ENCODE measurements around the gene SHB. TPM values are rescaled to one million over a fixed set of nuclear protein-coding genes. Genes with fewer than 3 reads are reported as not detected.
"Not testable (repeated sequence)": the region's sequence is repeated elsewhere in the genome, so short reads cannot be mapped to it uniquely, and the experiment has no call there.

Gene SHB
- total RNA-seq, 6 donors from 2014 or later: 29.3 to 51.2 (median 33.3) TPM

GRCh38 chr9:38048316-38048969 lies 20.6 kb downstream of the SHB start:
- Histone ChIP-seq H3K27me3 (no peaks in the 10 kb centered on the region), H3K36me3 (no peaks in the 10 kb centered on the region), H3K27ac (peak overlapping the region; percentile 83 to 90 (median 85)), H3K9me3 (no peaks in the 10 kb centered on the region), H3K4me1 (peaks cover 37 to 44% (median 40%) of the 10 kb centered on the region in 4 donors), H3K4me3 (no peak overlapping the region)
- ATAC-seq (ENCODE audit: low FRiP score in 2 of 2) (no peak), DNase-seq (no peak)
- TF ChIP-seq CTCF (IDR thresholded peaks at IDR 0.05) (no peak), POLR2AphosphoS5 (IDR thresholded peaks at IDR 0.05) (no peak)
- 51 to 68% methylated on average over 4 of the region's 4 CpGs for WGBS, 2 donors

- DNase-seq: peak in 1 of 2 donors; percentile 78
- H3K4me3 ChIP-seq: peak overlapping the region in 2 of 4 donors; percentile 6 to 14
- H3K9me3 ChIP-seq: no peaks in the 10 kb centered on the region
- TF ChIP-seq POLR2A (IDR thresholded peaks at IDR 0.05) (no peak), EP300 (IDR thresholded peaks at IDR 0.05) (peak in 2 of 4 donors; percentile 22 to 80), CTCF (IDR thresholded peaks at IDR 0.05) (no peak), POLR2AphosphoS5 (IDR thresholded peaks at IDR 0.05) (peak; percentile 73 to 83)
- H3K27ac ChIP-seq: peak overlapping the region; percentile 83 to 90 (median 85)
- H3K4me1 ChIP-seq: peaks cover 38 to 45% (median 43%) of the 10 kb centered on the region in 4 donors
- 18 to 32% methylated on average over 9 to 15 of the region's 15 CpGs for WGBS, 2 donors
- no peaks in the 10 kb centered on the region for H3K27me3 ChIP-seq
- peak; percentile 78 to 87 for ATAC-seq (ENCODE audit: low FRiP score in 2 of 2)
- H3K36me3 ChIP-seq: no peaks in the 10 kb centered on the region
These were observed 21.5 kb downstream of the SHB start for GRCh38 chr9:38047301-38048251.

GRCh38 chr9:38046661-38047300 lies 22.2 kb downstream of the SHB start:
- 39 to 53% methylated on average over 8 of the region's 8 CpGs for WGBS, 2 donors
- TF ChIP-seq POLR2A (IDR thresholded peaks at IDR 0.05): no peak
- no peak for TF ChIP-seq CTCF (IDR thresholded peaks at IDR 0.05)
- TF ChIP-seq POLR2AphosphoS5 (IDR thresholded peaks at IDR 0.05): peak in 1 of 2 donors; percentile 37
- peak in 1 of 4 donors; percentile 9 for TF ChIP-seq EP300 (IDR thresholded peaks at IDR 0.05)
- H3K4me1 ChIP-seq: peaks cover 38 to 48% (median 45%) of the 10 kb centered on the region in 4 donors
- no peaks in the 10 kb centered on the region for H3K9me3 ChIP-seq
- H3K36me3 ChIP-seq: no peaks in the 10 kb centered on the region
- H3K27me3 ChIP-seq: no peaks in the 10 kb centered on the region
- DNase-seq (peak in 1 of 2 donors; percentile 66), ATAC-seq (ENCODE audit: low FRiP score in 2 of 2) (peak; percentile 50 to 77)
- no peak overlapping the region for H3K4me3 ChIP-seq
- H3K27ac ChIP-seq: peak overlapping the region; percentile 83 to 90 (median 85)

GRCh38 chr9:38045939-38046338 lies 23.1 kb downstream of the SHB start:
- peaks cover 38 to 50% (median 47%) of the 10 kb centered on the region in 4 donors for H3K4me1 ChIP-seq
- not testable (repeated sequence) for H3K27me3 ChIP-seq; DNase-seq; H3K4me3 ChIP-seq; H3K36me3 ChIP-seq; H3K9me3 ChIP-seq; ATAC-seq (ENCODE audit: low FRiP score in 2 of 2)
- WGBS, 2 donors: 75 to 88% methylated on average over 10 of the region's 10 CpGs
- peak overlapping the region; percentile 83 to 90 (median 85) for H3K27ac ChIP-seq

GRCh38 chr9:38044706-38045105 lies 24.3 kb downstream of the SHB start:
- no peak for DNase-seq

More at GRCh38 chr9:38044706-38045105, 24.3 kb downstream of the SHB start:
- Histone ChIP-seq H3K4me3 (no peak overlapping the region), H3K27me3 (no peaks in the 10 kb centered on the region), H3K27ac (no peak overlapping the region), H3K9me3 (no peaks in the 10 kb centered on the region), H3K36me3 (no peaks in the 10 kb centered on the region), H3K4me1 (peaks cover 39 to 54% (median 51%) of the 10 kb centered on the region in 4 donors)
- no peak for ATAC-seq (ENCODE audit: low FRiP score in 2 of 2)
- WGBS, 2 donors: 58 to 83% methylated on average over 1 to 2 of the region's 2 CpGs
- TF ChIP-seq POLR2A (IDR thresholded peaks at IDR 0.05) (no peak), POLR2AphosphoS5 (IDR thresholded peaks at IDR 0.05) (no peak), EP300 (IDR thresholded peaks at IDR 0.05) (no peak), CTCF (IDR thresholded peaks at IDR 0.05) (no peak)
